HFF-Myc (cell line): ENCODE data around the gene AQP1.

ENCODE experiments used
- DNase-seq: peaks from one replicate; pipeline ENCODE4 v3.0.0-alpha.2; 2011; ENCODE audit warnings: low read depth; ENCODE audit errors: extremely low read depth
- H3K4me3 ChIP-seq: replicated peaks from 2 replicates; pipeline ENCODE4 v1.5.1; 2011; ENCODE audit warnings: low read depth, mild to moderate bottlenecking, control low read depth, low read length
- CTCF ChIP-seq: IDR thresholded peaks from 2 replicates; pipeline ENCODE4 v1.5.1; 2012; ENCODE audit warnings: mild to moderate bottlenecking, low read depth, low read length, control low read depth; ENCODE audit errors: missing control alignments

The AQP1 gene

DNA sequence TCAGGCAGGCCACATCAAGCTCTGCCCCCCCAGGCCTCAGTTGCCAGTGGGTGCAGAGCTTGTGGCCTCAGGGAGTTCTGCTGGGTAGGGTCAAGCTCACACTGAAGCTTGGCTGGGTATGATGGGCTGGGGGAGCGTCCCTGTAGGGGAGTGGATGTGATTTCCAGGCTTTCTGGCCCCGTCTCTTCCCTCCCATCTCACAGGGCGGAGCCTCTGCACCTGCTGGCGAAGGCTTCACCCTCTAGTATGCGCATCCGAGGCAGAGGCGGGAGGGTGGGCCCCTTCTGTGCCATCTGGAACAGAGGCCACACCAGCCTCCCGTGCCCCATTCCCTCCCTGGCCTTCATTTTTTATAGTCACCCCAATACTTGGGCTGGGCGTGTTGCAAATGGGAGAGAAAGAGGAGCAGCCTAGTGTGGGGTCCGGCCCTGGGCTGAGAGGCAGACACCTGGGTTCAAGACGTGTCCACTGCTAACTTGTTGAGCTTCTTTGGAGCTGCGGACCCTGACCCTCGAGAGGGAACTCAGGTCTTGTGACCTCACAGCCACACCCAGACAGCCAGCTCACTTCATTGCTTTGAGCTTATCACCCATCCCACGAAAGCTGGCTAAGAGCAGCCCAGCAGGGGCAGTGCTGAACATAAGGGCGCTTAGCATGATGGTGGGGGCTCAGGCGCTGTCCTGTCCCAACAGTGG is 2.3 kb downstream of the AQP1 start:
- TF ChIP-seq CTCF: no peak
- DNase-seq: no peak
- no peak overlapping the region for H3K4me3 ChIP-seq

- no peak for TF ChIP-seq CTCF
- peak; percentile 61 for DNase-seq
- H3K4me3 ChIP-seq: no peak overlapping the region
Observed at GRCh38 chr7:30914596-30914995, 2.9 kb downstream of the AQP1 start.

GRCh38 chr7:30915005-30915601 is 3.5 kb downstream of the AQP1 start:
- no peak for DNase-seq
- H3K4me3 ChIP-seq: no peak overlapping the region
- TF ChIP-seq CTCF: no peak

DNA sequence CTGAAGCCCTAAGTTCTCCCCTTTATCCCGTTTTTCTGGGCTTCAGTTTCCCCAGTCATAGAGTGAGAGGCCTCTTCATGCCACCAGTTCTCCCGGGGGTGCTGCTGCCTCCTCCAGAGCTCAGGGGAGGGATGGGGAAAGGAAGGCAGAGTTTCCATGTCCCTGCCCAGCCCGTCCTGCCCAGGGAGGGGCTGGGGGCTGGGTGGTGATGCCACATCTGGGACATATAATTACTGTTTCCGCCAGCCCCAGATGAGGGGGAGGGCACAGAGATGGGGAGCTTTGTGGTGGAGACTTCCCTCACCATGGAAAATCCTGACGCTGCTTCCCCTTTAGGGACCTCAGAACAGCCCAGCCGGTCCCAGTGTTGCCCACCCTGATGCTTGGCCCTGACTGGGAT is 4.1 kb downstream of the AQP1 start:
- no peak for TF ChIP-seq CTCF
- H3K4me3 ChIP-seq: no peak overlapping the region
- no peak for DNase-seq

- H3K4me3 ChIP-seq: no peak overlapping the region
- TF ChIP-seq CTCF: no peak
- no peak for DNase-seq
Observed at GRCh38 chr7:30916255-30916654, 4.6 kb downstream of the AQP1 start.

GRCh38 chr7:30916767-30917166 is 5.1 kb downstream of the AQP1 start:
- no peak overlapping the region for H3K4me3 ChIP-seq
- DNase-seq: no peak
- no peak for TF ChIP-seq CTCF
